Transverse colon (tissue), 4 donors: ENCODE measurements around the gene CCDC88A. TPM values are rescaled to one million over a fixed set of nuclear protein-coding genes. Genes with fewer than 3 reads are reported as not detected.

ENCODE experiments used
- DNase-seq: peaks from one replicate; pipeline ENCODE4 v3.0.0-alpha.2; 2019
- H3K27ac ChIP-seq, 4 donors: fragments of 200-600 bp; sonication (generic); 2 replicates each; pipeline ENCODE4 v1.5.1; 2016 to 2018; ENCODE audit warnings: inconsistent platforms in 4 of 4
- H3K27me3 ChIP-seq: fragments of 200-600 bp; sonication (generic); 2 replicates; pipeline ENCODE4 v1.5.1; 2017; ENCODE audit warnings: inconsistent platforms
- H3K36me3 ChIP-seq, 4 donors: fragments of 200-600 bp; sonication (generic); 2 replicates each; pipeline ENCODE4 v1.5.1; 2017 to 2019; ENCODE audit warnings: inconsistent platforms in 4 of 4
- H3K4me1 ChIP-seq, 4 donors: fragments of 200-600 bp; sonication (generic); 2 replicates each; pipeline ENCODE4 v1.5.1; 2017 to 2020; ENCODE audit warnings: inconsistent platforms in 4 of 4
- H3K4me3 ChIP-seq, 4 donors: fragments of 200-600 bp; sonication (generic); 1 replicate in 1 of 4; 2 replicates in 3 of 4; pipeline versions ENCODE4 v1.5.1 to v1.6.1; 2017 to 2019; ENCODE audit warnings: inconsistent platforms in 4 of 4
- H3K9me3 ChIP-seq, 2 donors: fragments of 200-600 bp; sonication (generic); 2 replicates each; pipeline ENCODE4 v1.5.1; 2017 to 2019; ENCODE audit warnings: inconsistent platforms in 2 of 2
- CTCF ChIP-seq, 5 experiments: fragments of 200-600 bp in 3 of 5; fragments of 450-650 bp in 2 of 5; sonication (generic) in 3 of 5; IDR thresholded peaks; 1 replicate in 2 of 5; 2 replicates in 3 of 5; pipeline ENCODE4 v1.5.1; 2016 to 2017; ENCODE audit warnings: antibody characterized with exemption in 5 of 5, inconsistent platforms in 3 of 5, mild to moderate bottlenecking in 2 of 5, moderate library complexity in 1 of 5
- EP300 ChIP-seq: sonication (generic); formaldehyde crosslinking; IDR thresholded peaks from one replicate; pipeline ENCODE4 v1.6.1; 2017; ENCODE audit warnings: antibody characterized with exemption, low read depth
- POLR2A ChIP-seq: fragments of 450-650 bp; IDR thresholded peaks from one replicate; pipeline ENCODE4 v1.6.1; 2016; ENCODE audit warnings: antibody characterized with exemption, mild to moderate bottlenecking, moderate library complexity
- POLR2AphosphoS5 ChIP-seq, 3 donors: sonication (generic); formaldehyde crosslinking; IDR thresholded peaks; one replicate each; pipeline ENCODE4 v1.6.1; 2016; ENCODE audit warnings: antibody characterized with exemption in 3 of 3
- WGBS, 2 donors: methylation state at CpG; one replicate each; pipeline ENCODE4 v1.1.5; 2018; ENCODE audit warnings: low coverage in 1 of 2; 5-methylcytosine and 5-hydroxymethylcytosine counted together
- in situ Hi-C, 4 donors: fragments of 200-750 bp; cut with MboI; loops; one replicate each; pipeline versions ENCODE4 v1.15.0 to v1.15.1; 2017; ENCODE audit warnings: low sequenced_read_pairs in 3 of 4, low pct_ligation_motif_present in 1 of 4, low pct_unique_long_range_greater_than_20kb in 1 of 4
- intact Hi-C: fragments of 100-400 bp; cut with DNase I; formaldehyde crosslinking; loops from one replicate; pipeline ENCODE4 v1.15.1; 2023; ENCODE audit warnings: low total_unique reads
- total RNA-seq, 4 donors: library from RNA; depleted of rRNA; stranded (reverse); fragments of >200 nt; gene quantifications; one replicate each; pipeline ENCODE4 v1.1.0, GENCODE V29; 2016

CCDC88A gene
- total RNA-seq, 4 donors from 2014 or later, result 8.6 to 33.7 (median 19.7) TPM

GRCh38 chr2:55327470-55328230, 92.0 kb downstream of the CCDC88A start:
- Histone ChIP-seq H3K4me1 (no peaks in the 10 kb centered on the region), H3K27me3 (no peaks in the 10 kb centered on the region), H3K9me3 (no peaks in the 10 kb centered on the region), H3K4me3 (no peak overlapping the region), H3K36me3 (no peaks in the 10 kb centered on the region), H3K27ac (no peak overlapping the region)
- DNase-seq, result no peak
- TF ChIP-seq CTCF (IDR thresholded peaks at IDR 0.05) (no peak), POLR2A (no peak), POLR2AphosphoS5 (IDR thresholded peaks at IDR 0.05) (no peak), EP300 (no peak)
- WGBS, 2 donors, result 49 to 56% methylated on average over 2 to 3 of the region's 3 CpGs
- in situ Hi-C loops, result no loop called here
- intact Hi-C loops, result no loop called here

GRCh38 chr2:55314985-55315384, 104.7 kb downstream of the CCDC88A start:
- DNase-seq, result no peak
- Histone ChIP-seq H3K27me3 (no peaks in the 10 kb centered on the region), H3K36me3 (peaks cover 0 to 9% (median 0%) of the 10 kb centered on the region in 4 donors), H3K4me1 (no peaks in the 10 kb centered on the region), H3K9me3 (no peaks in the 10 kb centered on the region), H3K27ac (no peak overlapping the region), H3K4me3 (no peak overlapping the region)
- 63 to 83% methylated on average over 1 of the region's 1 CpG for WGBS, 2 donors
- intact Hi-C loops (no loop called here), in situ Hi-C loops (no loop called here)
- TF ChIP-seq EP300 (no peak), POLR2AphosphoS5 (IDR thresholded peaks at IDR 0.05) (no peak)

- Histone ChIP-seq H3K4me1 (no peaks in the 10 kb centered on the region), H3K27ac (no peak overlapping the region), H3K4me3 (no peak overlapping the region), H3K9me3 (no peaks in the 10 kb centered on the region), H3K36me3 (no peaks in the 10 kb centered on the region), H3K27me3 (no peaks in the 10 kb centered on the region)
- TF ChIP-seq POLR2AphosphoS5 (IDR thresholded peaks at IDR 0.05) (no peak), POLR2A (no peak), EP300 (no peak), CTCF (IDR thresholded peaks at IDR 0.05) (no peak)
- in situ Hi-C loops (no loop called here), intact Hi-C loops (no loop called here)
- WGBS, 2 donors, result 50 to 69% methylated on average over 1 of the region's 1 CpG
- no peak for DNase-seq
Observed at GRCh38 chr2:55311444-55311870, 108.2 kb downstream of the CCDC88A start.

- H3K4me1 ChIP-seq, result no peaks in the 10 kb centered on the region
- in situ Hi-C loops (no loop called here), intact Hi-C loops (no loop called here)
- H3K4me3 ChIP-seq, result no peak overlapping the region
- DNase-seq, result no peak
- no peak overlapping the region for H3K27ac ChIP-seq
- WGBS, 2 donors, result 85 to 90% methylated on average over 2 of the region's 2 CpGs
- H3K36me3 ChIP-seq, result no peaks in the 10 kb centered on the region
- H3K9me3 ChIP-seq, result no peaks in the 10 kb centered on the region
- TF ChIP-seq POLR2A (no peak), POLR2AphosphoS5 (IDR thresholded peaks at IDR 0.05) (no peak), EP300 (no peak), CTCF (IDR thresholded peaks at IDR 0.05) (no peak)
- H3K27me3 ChIP-seq, result no peaks in the 10 kb centered on the region
Observed at GRCh38 chr2:55309446-55309845, 110.2 kb downstream of the CCDC88A start.
